SH-SY5Y (cell line): ENCODE measurements around the gene ZNF491.

Source experiments
- GATA2 ChIP-seq: IDR thresholded peaks from 2 replicates; pipeline ENCODE4 v1.6.1; 2011; ENCODE audit warnings: mild to moderate bottlenecking, low read depth, low read length
- GATA3 ChIP-seq: IDR thresholded peaks from 2 replicates; pipeline ENCODE4 v1.6.1; 2011; ENCODE audit warnings: low read depth, mild to moderate bottlenecking, low read length, moderate library complexity

The ZNF491 gene

DNA sequence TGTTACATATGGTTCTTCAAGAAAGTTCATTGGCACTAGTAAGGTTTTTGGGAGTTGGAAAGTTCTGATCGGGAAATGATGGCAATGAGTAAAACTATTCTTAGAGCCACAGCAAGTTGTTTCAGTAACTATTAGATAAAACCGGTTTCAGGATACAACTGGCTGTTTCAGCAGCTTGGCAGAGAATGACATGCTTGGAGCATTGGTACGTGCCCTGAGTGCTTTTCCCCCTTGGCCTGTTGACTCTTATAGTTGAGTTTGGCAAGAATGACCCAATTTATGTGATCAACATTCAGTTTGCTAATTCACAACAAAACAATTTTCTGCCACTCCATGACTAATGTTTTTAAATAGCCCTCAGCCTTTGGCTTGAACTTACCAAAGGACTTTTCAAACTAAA lies 10.8 kb upstream of the ZNF491 start:
- no peak for TF ChIP-seq GATA3
- TF ChIP-seq GATA2, result no peak

DNA sequence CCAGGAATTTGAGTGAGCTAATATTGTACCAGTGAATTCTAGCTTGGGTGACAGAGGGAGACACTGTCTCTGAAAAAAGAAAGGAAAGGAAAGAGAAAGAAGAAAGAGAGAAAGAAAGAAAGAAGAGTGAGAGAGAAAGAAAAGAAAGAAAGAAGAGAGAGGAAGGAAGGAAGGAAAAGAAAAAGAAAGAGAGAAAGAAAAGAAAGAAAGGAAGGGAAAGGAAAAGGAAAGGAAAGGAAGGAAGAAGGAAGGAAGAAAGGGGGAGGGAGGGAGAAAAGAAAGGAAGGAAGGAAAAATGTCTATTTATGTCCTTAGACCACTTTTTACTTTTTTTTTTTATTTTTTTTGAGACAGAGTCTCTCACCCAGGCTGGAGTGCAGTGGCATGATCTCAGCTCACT lies 5.4 kb upstream of the ZNF491 start:
- TF ChIP-seq GATA3 (no peak), GATA2 (no peak)

GRCh38 chr19:11797491-11797890 lies 832 bp upstream of the ZNF491 start:
- no peak for TF ChIP-seq GATA2
- no peak for TF ChIP-seq GATA3

DNA sequence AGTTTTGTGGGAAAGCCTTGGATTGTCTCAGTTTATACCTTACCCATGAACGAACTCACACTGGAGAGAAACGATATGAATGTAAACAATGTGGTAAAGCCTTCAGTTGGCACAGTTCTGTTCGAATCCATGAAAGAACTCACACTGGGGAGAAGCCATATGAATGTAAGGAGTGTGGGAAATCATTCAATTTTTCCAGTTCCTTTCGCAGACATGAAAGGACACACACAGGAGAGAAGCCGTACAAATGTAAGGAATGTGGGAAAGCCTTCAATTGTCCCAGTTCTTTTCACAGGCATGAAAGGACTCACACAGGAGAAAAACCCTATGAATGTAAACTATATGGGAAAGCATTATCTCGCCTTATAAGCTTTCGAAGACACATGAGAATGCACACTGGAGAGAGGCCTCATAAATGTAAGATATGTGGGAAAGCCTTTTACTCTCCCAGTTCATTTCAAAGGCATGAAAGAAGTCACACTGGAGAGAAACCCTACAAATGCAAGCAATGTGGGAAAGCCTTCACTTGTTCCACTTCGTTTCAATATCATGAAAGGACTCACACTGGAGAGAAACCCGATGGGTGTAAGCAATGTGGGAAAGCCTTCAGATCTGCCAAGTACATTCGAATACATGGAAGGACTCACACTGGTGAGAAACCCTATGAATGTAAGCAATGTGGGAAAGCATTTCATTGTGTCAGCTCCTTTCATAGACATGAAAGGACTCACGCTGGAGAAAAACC lies 8.2 kb downstream of the ZNF491 start:
- no peak for TF ChIP-seq GATA2
- no peak for TF ChIP-seq GATA3

- no peak for TF ChIP-seq GATA3
- no peak for TF ChIP-seq GATA2
Observed at GRCh38 chr19:11807099-11807380, 8.7 kb downstream of the ZNF491 start.

GRCh38 chr19:11813703-11814028 lies 15.3 kb downstream of the ZNF491 start:
- no peak for TF ChIP-seq GATA3
- TF ChIP-seq GATA2, result no peak

GRCh38 chr19:11814029-11814699 lies 15.8 kb downstream of the ZNF491 start, which contains the start of gene ZNF440:
ZNF440 (plus strand) TSS chr19:11814273; CDS start chr19:11814448, 175 bp downstream.
- no peak for TF ChIP-seq GATA2

DNA sequence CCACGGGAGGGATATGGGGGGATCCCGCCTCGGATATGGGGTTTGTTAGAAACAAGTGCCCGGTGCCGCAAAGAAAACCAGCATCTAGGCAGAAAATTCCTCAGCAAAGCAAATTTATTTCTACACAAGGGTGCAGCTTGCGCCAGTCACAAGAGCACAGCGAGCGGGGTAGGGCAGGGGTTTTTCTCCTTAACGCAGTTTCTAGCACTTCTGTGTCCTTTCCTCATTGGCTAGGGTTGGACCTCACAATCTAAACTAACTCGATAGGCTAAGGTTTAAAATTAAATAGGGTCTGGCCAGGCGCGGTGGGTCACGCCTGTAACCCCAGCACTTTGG lies 16.3 kb downstream of the ZNF491 start:
- no peak for TF ChIP-seq GATA3
- TF ChIP-seq GATA2, result no peak

DNA sequence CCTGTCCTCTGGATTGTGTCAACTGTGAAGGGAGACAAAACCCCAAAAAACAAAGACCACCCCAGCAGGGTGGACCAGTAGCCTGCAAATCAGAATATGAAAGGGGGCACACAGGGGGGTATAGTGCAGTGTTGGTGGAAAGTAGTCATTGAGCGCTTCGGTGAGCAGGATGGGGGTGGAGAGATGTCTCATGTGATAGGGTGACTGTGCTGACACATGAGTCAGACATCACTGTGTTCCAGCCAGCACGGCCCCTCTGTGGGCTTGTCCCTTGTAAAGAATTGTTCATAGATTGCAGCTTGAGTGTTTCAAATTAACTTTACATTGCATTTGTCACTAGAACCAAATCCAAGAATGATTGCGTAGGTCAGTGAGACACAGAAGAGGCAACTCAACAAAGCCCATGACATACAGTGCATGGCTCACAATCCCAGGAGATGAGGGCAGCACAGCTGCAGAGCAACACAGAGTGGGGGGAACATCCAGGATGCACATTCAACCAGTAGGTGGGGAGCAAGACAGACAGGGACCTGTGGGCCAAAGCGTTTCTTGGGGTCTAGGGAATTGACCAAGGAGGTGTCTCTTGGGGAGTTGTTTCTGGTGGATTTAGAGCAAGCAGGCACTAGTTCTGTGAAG lies 23.3 kb downstream of the ZNF491 start:
- TF ChIP-seq GATA3, result no peak
- TF ChIP-seq GATA2, result no peak

GRCh38 chr19:11832253-11832912 lies 34.1 kb downstream of the ZNF491 start:
- no peak for TF ChIP-seq GATA3
- no peak for TF ChIP-seq GATA2

DNA sequence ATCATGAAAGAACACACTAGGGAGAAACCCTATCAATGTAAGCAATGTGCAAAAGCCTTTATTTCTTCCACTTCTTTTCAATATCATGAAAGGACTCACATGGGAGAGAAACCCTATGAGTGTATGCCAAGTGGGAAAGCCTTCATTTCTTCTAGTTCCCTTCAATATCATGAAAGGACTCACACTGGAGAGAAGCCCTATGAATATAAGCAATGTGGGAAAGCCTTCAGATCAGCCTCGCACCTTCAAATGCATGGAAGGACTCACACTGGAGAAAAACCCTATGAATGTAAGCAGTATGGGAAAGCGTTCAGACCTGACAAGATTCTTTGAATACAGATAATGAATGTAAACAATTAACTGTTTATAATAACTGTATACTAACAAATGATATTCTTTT lies 35.2 kb downstream of the ZNF491 start:
- no peak for TF ChIP-seq GATA3
- TF ChIP-seq GATA2, result no peak

GRCh38 chr19:11843722-11844121 lies 45.4 kb downstream of the ZNF491 start:
- TF ChIP-seq GATA2 (no peak), GATA3 (no peak)

DNA sequence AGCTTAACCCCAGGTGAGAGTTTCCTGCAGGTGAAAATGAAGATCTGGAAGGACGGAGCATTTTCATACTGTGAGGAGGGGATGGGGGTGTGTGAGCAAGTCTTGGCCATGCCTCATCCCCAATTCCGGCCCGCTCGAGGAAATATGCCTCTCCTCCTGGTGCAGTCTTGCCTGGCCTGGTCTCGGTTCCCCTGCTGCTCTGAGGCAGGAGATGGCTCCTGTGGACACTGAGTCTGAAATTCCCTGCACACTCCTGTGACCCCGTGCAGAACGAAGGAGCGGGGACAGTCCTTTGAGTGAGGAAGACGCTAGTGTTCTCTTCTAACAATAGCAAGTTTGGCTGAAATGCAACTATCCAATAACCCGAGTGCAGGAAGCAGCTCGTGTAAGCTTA lies 49.9 kb downstream of the ZNF491 start:
- TF ChIP-seq GATA2, result no peak
- no peak for TF ChIP-seq GATA3

DNA sequence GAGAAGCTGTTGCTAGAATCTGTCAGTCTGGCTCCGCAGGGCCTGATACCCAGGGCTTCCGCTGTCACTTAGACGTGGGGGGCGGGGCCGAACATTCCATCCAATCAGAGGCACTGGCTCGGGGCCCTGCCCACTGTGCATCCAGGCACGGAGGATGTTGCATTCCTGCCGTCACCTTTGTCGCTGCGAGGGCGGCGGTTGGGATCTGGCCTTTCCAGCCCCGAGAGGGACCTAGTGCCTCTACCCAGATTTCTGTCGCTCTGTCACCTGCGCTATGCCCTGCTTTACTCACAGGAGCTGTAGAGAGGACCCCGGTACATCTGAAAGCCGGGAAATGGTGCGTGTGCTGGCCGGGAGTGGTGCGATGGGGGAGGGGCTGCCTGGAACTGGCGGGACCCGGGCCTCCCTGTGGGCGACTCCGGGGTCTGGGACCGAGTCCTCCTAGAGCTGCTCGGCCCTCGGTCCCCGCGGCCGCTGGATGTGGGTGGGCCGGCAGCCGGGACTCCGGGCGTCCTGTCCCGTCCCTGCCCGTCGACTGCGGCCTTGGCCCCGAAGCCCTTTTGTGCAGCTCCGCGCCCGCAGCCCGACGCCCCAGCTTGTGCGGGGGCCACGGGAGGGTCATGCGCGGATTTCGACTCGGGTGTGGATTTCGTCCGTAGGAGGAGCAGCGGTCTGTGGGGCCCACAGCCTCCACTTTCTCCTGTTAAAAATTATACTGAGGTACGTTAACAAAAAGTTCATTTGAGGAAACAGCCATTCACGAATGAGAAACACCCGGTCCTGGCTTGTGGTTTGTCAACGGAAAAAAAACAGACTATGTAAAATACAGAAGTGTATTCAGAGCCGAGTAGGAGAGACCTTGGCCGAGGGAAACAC lies 50.5 kb downstream of the ZNF491 start, which contains the start of gene ZNF439:
Gene ZNF439 (plus strand): TSS at position 133 of the 876 bp plus-strand sequence. CDS start 142 bp downstream, at position 275.
- TF ChIP-seq GATA2 (no peak), GATA3 (no peak)

GRCh38 chr19:11853358-11853757 lies 55.0 kb downstream of the ZNF491 start:
- no peak for TF ChIP-seq GATA2
- TF ChIP-seq GATA3, result no peak
